Upper lobe of right lung (tissue), 1 donor: ENCODE results near the gene KDM4C. TPM values are rescaled to one million over a fixed set of nuclear protein-coding genes. Genes with fewer than 3 reads are reported as not detected.
A peak's percentile ranks its signal among the peaks of the same experiment; 100 is the strongest.

Source experiments
- ATAC-seq: fragments of 200-7000 bp; cut with Tn5 transposase; one replicate; pipeline ENCODE4 v1.9.1; 2020; ENCODE audit warnings: mild to moderate bottlenecking, moderate library complexity
- DNase-seq: peaks from one replicate; pipeline ENCODE4 v3.0.0-alpha.2; 2020
- H3K27ac ChIP-seq: fragments of 200-600 bp; one replicate; pipeline ENCODE4 v1.8.0; 2022
- H3K27me3 ChIP-seq: fragments of 200-600 bp; one replicate; pipeline ENCODE4 v1.8.0; 2022; ENCODE audit warnings: mild to moderate bottlenecking
- H3K36me3 ChIP-seq: fragments of 200-600 bp; one replicate; pipeline ENCODE4 v1.8.0; 2022
- H3K4me1 ChIP-seq: fragments of 200-600 bp; one replicate; pipeline ENCODE4 v1.8.0; 2022
- H3K4me3 ChIP-seq: fragments of 200-600 bp; one replicate; pipeline ENCODE4 v1.8.0; 2022; ENCODE audit warnings: mild to moderate bottlenecking
- H3K9me3 ChIP-seq: fragments of 200-600 bp; one replicate; pipeline ENCODE4 v1.8.0; 2022
- intact Hi-C: fragments of 100-400 bp; cut with DNase I; formaldehyde crosslinking; loops from one replicate; pipeline ENCODE4 v1.11.0; 2022
- total RNA-seq: library from RNA; stranded (reverse); fragmentation: NEBNext Ultra II Directional; extraction: Animal tissue kit (Norgen Biotek cat#: 25700); gene quantifications from one replicate; pipeline ENCODE4 v1.2.1, GENCODE V29; 2021
- TF ChIP-seq, protein P1 (sequence below): fragments of 200-600 bp; IDR thresholded peaks from one replicate; pipeline ENCODE4 v1.8.0; 2022; ENCODE audit warnings: antibody characterized with exemption
- donor health status: DM: no; HTN: yes; CAD: no; lungs with severe emphysema.

The KDM4C gene
- total RNA-seq, 1 donor from 2014 or later: 37.2 TPM

DNA sequence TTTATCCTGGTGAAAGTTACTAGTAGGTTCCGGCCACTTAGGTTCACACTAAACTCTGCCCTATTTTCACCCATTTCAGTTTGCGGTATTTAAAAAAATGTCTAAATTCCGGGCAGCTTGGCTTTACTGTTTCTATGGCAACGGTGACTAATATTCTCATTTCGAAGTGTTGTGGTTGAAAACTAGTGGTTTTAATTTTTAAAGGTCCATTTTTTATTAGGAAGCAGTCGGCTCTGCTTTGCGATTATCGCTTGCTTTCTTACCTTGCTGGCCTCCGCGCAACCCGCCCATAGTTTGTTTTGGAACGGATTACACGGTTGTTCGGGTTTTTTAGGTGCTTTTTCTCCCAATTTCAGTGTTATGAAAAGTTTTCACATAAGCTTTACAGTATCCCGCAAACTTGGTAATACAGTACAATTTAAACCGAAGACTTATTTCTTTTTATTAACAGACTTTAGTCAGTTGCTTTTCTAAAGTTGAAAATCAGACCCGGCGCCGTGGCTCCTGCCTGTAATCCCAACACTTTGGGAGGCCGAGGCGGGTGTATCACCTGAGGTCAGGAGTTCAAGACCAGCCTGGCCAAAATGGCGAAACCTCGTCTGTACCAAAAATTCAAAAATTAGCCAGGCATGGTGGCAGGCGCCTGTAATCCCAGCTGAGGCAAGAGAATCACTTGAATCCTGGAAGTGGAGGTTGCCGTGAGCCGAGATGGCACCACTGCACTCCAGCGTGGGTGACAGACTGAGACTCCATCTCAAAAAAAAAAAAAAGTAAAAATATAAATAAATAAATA is 1.6 kb downstream of the KDM4C start:
- peaks cover 8% of the 10 kb centered on the region for H3K4me1 ChIP-seq
- ATAC-seq (no peak), DNase-seq (no peak)
- H3K9me3 ChIP-seq: no peaks in the 10 kb centered on the region
- H3K4me3 ChIP-seq: peak overlapping the region; percentile 94
- intact Hi-C loops: no loop called here
- H3K27ac ChIP-seq: peak overlapping the region; percentile 95
- TF ChIP-seq, protein P1, sequence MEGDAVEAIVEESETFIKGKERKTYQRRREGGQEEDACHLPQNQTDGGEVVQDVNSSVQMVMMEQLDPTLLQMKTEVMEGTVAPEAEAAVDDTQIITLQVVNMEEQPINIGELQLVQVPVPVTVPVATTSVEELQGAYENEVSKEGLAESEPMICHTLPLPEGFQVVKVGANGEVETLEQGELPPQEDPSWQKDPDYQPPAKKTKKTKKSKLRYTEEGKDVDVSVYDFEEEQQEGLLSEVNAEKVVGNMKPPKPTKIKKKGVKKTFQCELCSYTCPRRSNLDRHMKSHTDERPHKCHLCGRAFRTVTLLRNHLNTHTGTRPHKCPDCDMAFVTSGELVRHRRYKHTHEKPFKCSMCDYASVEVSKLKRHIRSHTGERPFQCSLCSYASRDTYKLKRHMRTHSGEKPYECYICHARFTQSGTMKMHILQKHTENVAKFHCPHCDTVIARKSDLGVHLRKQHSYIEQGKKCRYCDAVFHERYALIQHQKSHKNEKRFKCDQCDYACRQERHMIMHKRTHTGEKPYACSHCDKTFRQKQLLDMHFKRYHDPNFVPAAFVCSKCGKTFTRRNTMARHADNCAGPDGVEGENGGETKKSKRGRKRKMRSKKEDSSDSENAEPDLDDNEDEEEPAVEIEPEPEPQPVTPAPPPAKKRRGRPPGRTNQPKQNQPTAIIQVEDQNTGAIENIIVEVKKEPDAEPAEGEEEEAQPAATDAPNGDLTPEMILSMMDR: no peak
- no peaks in the 10 kb centered on the region for H3K27me3 ChIP-seq
- H3K36me3 ChIP-seq: no peaks in the 10 kb centered on the region

DNA sequence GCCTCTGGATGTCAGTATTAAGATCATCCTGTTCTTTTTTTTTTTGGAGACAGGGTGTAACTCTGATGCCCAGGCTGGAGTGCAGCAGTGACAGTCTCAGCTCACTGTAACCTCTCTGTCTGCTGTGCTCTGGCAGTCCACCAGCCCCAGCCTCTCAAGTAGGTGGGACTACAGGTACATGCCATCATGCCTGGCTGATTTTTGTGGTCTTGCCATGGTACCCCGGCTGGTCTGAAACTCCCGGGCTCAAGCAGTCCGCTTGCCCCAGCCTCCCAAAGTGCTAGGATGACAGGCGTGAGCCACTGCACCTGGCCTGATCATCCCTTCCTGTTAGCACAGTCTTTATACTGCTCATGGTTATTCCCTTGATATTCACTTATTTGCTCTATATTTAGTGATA is 3.5 kb downstream of the KDM4C start:
- H3K4me1 ChIP-seq: peaks cover 8% of the 10 kb centered on the region
- H3K36me3 ChIP-seq: no peaks in the 10 kb centered on the region
- H3K4me3 ChIP-seq: no peak overlapping the region
- DNase-seq (no peak), ATAC-seq (no peak)
- no peak overlapping the region for H3K27ac ChIP-seq
- no peaks in the 10 kb centered on the region for H3K9me3 ChIP-seq
- intact Hi-C loops: no loop called here
- no peaks in the 10 kb centered on the region for H3K27me3 ChIP-seq
- TF ChIP-seq, protein P1: no peak

DNA sequence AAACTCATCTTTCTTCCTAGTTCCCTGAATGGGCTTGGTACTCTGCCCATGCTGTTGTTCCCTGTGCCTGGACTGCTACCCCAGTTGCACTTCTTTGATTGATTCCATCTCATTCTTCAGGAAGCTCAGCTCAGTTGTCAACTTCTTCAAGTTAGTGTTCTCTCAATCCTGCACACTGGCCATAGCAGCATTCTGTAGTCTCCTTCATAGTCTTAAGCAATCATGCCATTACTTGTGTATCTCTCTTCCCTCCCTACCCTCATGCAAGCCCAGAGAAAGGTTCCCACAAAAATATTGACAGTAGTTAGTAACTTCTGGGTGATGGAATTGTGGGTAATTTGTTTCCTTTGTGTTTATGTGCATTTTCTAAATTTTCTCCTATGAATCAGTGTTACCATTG is 5.5 kb downstream of the KDM4C start:
- TF ChIP-seq, protein P1: no peak
- Histone ChIP-seq H3K4me1 (peaks cover 8% of the 10 kb centered on the region), H3K36me3 (no peaks in the 10 kb centered on the region), H3K27me3 (no peaks in the 10 kb centered on the region), H3K4me3 (no peak overlapping the region), H3K27ac (no peak overlapping the region), H3K9me3 (no peaks in the 10 kb centered on the region)
- DNase-seq (no peak), ATAC-seq (no peak)
- intact Hi-C loops: no loop called here

DNA sequence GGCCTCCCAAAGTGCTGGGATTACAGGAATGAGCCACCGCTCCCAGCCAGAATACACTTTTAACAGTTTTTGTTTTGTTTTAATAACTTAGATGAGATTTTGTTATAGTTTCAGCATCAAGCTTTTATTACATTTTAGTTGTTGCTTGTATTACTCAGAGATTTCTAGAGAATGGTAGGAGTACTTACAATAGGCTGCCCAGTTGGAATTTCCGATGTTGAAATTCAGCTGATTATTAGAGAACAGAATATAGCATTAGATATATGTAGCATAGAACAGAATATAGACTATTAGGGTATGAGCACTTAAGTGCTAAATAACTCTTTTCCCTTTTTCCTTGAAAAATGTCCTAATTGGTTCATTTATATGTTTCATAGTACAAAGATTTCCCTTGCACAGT is 6.2 kb downstream of the KDM4C start:
- H3K4me3 ChIP-seq: no peak overlapping the region
- TF ChIP-seq, protein P1: no peak
- ATAC-seq (no peak), DNase-seq (no peak)
- intact Hi-C loops: no loop called here
- no peaks in the 10 kb centered on the region for H3K36me3 ChIP-seq
- no peaks in the 10 kb centered on the region for H3K9me3 ChIP-seq
- peaks cover 9% of the 10 kb centered on the region for H3K4me1 ChIP-seq
- H3K27me3 ChIP-seq: no peaks in the 10 kb centered on the region
- no peak overlapping the region for H3K27ac ChIP-seq

DNA sequence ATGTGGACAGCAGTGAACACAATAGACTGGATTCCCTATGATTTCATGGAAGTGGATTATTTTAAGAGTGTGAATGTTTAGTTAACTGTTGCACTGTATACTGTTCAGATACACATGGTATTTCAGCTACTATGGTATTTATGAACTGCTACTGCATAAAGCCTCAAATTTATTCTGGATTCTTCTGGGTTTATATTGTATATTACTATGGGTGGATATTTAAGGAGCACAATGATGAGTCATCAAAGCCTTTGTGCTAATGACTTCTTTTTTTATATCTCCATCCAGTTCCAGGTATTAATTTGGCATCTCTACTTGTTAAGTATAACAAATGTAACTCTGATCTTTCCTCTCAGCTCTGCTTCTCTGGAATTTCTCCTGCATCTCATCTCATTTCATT is 6.8 kb downstream of the KDM4C start:
- H3K27ac ChIP-seq: no peak overlapping the region
- no peaks in the 10 kb centered on the region for H3K9me3 ChIP-seq
- no peaks in the 10 kb centered on the region for H3K27me3 ChIP-seq
- DNase-seq (no peak), ATAC-seq (no peak)
- H3K36me3 ChIP-seq: no peaks in the 10 kb centered on the region
- H3K4me3 ChIP-seq: no peak overlapping the region
- intact Hi-C loops: no loop called here
- peaks cover 10% of the 10 kb centered on the region for H3K4me1 ChIP-seq
- TF ChIP-seq, protein P1: no peak

DNA sequence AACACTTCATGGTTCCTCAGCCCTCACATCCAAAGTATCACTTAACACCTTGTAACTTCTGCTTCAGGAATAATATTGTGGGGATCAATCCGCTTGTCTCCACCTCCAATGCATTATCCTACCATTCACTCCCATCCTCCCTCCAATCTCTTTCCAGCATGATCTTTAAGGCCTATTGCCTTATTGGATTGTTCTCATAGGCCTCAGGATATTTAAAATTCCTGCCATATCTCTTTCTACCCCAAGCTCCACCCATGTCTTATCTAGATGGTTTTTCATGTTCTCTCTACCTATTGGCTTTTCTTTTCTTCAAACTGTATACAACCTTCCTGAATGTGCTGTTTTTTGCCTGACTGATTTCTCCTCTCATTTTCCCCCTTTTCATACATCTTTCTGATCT is 7.2 kb downstream of the KDM4C start:
- H3K4me3 ChIP-seq: no peak overlapping the region
- TF ChIP-seq, protein P1: no peak
- intact Hi-C loops: no loop called here
- no peaks in the 10 kb centered on the region for H3K36me3 ChIP-seq
- peaks cover 6% of the 10 kb centered on the region for H3K4me1 ChIP-seq
- no peak overlapping the region for H3K27ac ChIP-seq
- no peak for ATAC-seq
- no peak for DNase-seq
- no peaks in the 10 kb centered on the region for H3K27me3 ChIP-seq
- H3K9me3 ChIP-seq: no peaks in the 10 kb centered on the region
